ENCODE data around the gene PRKCE.

DNA sequence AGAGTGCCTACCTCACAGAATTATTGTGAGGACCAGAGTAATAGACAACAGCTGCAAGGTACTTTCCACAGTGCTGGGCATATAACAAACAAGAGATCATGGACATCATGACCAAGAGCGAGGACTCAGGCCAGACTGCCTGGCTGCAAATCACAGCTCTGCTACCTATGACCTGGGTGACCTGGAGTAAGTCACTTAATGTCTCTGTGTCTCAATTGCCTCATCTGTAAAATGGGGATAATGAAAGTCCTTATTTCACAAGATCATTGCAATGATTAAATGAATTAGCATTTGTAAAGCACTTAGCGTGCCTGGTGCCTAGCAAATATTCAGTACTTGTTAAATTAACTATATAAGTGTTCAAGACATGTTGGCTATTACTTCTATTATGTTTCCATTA is 59.7 kb downstream of the PRKCE start:
- TF ChIP-seq CTCF (IDR thresholded peaks at IDR 0.05) (no peak), EZH2 (IDR thresholded peaks at IDR 0.05; ENCODE audit: borderline replicate concordance, insufficient read depth, low read depth, low read length, poor library complexity, severe bottlenecking) (no peak)
